Upper lobe of left lung (tissue), 4 donors: ENCODE measurements around the gene DOK4.

ENCODE experiments used
- CTCF ChIP-seq, 6 experiments: fragments of 450-650 bp in 4 of 6; fragments of 200-600 bp in 2 of 6; sonication (generic) in 2 of 6; IDR thresholded peaks; one replicate each; pipeline ENCODE4 v1.5.1; 2016 to 2019; ENCODE audit warnings: antibody characterized with exemption in 6 of 6
- EP300 ChIP-seq, 4 donors: sonication (generic); formaldehyde crosslinking; IDR thresholded peaks; one replicate each; pipeline ENCODE4 v1.5.1; 2017; ENCODE audit warnings: antibody characterized with exemption in 4 of 4, control low read depth in 2 of 4
- POLR2A ChIP-seq, 4 donors: fragments of 450-650 bp; IDR thresholded peaks; one replicate each; pipeline ENCODE4 v1.5.1; 2016 to 2017; ENCODE audit warnings: antibody characterized with exemption in 4 of 4, mild to moderate bottlenecking in 2 of 4
- POLR2AphosphoS5 ChIP-seq, 2 donors: sonication (generic); formaldehyde crosslinking; IDR thresholded peaks; one replicate each; pipeline ENCODE4 v1.5.1; 2017; ENCODE audit warnings: antibody characterized with exemption in 2 of 2

GRCh38 chr16:57529391-57530103, 43.3 kb upstream of the DOK4 start:
- no peak for TF ChIP-seq CTCF (IDR thresholded peaks at IDR 0.05)
- TF ChIP-seq EP300 (IDR thresholded peaks at IDR 0.05): no peak
- TF ChIP-seq POLR2A (IDR thresholded peaks at IDR 0.05): no peak
- no peak for TF ChIP-seq POLR2AphosphoS5 (IDR thresholded peaks at IDR 0.05)
